ENCODE data around the gene MTMR1.
A peak's percentile ranks its signal among the peaks of the same experiment; 100 is the strongest.

MTMR1 gene

DNA sequence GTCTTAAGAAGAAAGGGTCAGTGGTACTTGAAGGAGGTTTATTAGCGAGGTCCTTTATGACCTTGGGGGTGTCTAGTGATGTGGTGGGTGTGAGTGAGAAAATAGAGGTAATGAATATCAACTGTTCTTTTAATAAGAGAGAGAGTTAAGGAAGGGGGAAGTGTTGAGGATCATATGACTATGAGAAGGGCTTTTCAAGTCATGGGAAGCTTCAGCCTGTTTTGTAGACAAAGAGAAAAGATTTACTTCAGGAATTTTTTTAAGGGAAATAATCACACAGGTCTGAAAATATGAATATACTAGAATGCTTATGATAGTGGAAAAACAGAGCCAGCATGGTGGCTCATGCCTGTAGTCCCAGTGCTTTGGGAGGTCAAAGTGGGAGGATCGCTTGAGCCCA lies 41.3 kb upstream of the MTMR1 start:
- TF ChIP-seq, protein P1, sequence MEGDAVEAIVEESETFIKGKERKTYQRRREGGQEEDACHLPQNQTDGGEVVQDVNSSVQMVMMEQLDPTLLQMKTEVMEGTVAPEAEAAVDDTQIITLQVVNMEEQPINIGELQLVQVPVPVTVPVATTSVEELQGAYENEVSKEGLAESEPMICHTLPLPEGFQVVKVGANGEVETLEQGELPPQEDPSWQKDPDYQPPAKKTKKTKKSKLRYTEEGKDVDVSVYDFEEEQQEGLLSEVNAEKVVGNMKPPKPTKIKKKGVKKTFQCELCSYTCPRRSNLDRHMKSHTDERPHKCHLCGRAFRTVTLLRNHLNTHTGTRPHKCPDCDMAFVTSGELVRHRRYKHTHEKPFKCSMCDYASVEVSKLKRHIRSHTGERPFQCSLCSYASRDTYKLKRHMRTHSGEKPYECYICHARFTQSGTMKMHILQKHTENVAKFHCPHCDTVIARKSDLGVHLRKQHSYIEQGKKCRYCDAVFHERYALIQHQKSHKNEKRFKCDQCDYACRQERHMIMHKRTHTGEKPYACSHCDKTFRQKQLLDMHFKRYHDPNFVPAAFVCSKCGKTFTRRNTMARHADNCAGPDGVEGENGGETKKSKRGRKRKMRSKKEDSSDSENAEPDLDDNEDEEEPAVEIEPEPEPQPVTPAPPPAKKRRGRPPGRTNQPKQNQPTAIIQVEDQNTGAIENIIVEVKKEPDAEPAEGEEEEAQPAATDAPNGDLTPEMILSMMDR (IDR thresholded peaks at IDR 0.05; ENCODE audit: insufficient read depth, low read depth, low read length, missing control alignments) = no peak
- H3K4me3 ChIP-seq (ENCODE audit: low read depth, low read length) = no peak overlapping the region
- no peak for DNase-seq (ENCODE audit: low read depth)

DNA sequence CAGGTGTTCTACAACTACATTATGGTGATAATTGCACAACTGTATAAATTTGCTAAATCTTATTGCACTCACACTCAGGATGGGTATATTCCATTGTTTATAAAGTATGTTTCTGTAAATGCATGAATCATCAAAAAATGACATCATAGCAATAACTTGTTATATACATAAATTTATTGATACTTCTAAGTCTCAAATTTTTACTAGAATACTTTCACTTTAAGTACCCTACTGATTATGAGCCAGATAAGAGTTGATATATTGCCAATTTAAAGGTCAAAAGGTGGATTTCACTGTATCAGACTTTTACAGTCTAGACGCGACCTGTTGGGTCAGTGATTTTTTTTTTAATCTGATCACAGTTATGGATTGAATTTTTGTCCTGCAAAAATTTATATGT lies 37.4 kb upstream of the MTMR1 start:
- TF ChIP-seq, protein P1 (IDR thresholded peaks at IDR 0.05; ENCODE audit: insufficient read depth, low read depth, low read length, missing control alignments) = no peak
- DNase-seq (ENCODE audit: low read depth) = no peak
- H3K4me3 ChIP-seq (ENCODE audit: low read depth, low read length) = no peak overlapping the region

DNA sequence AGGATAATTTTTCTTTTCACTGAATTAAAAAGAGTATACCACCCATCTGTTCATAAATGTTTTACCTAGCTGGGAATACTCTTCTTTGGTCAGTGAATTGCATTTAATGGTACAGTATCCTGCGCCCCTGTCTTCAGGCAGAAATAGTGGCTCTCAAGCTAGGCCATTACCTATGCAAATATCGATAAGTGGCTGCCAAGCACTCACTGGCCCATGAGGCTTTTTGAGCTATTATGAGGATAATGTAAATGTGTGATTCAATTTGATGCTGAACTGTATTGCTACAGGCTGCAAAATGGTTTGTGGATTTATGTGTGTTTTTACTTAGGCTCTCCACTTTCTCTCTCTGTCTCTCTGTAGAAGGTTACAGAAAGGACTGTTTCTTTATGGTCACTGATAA lies 30.1 kb upstream of the MTMR1 start:
- TF ChIP-seq, protein P1 (IDR thresholded peaks at IDR 0.05; ENCODE audit: insufficient read depth, low read depth, low read length, missing control alignments) = no peak
- no peak for DNase-seq (ENCODE audit: low read depth)
- H3K4me3 ChIP-seq (ENCODE audit: low read depth, low read length) = no peak overlapping the region

DNA sequence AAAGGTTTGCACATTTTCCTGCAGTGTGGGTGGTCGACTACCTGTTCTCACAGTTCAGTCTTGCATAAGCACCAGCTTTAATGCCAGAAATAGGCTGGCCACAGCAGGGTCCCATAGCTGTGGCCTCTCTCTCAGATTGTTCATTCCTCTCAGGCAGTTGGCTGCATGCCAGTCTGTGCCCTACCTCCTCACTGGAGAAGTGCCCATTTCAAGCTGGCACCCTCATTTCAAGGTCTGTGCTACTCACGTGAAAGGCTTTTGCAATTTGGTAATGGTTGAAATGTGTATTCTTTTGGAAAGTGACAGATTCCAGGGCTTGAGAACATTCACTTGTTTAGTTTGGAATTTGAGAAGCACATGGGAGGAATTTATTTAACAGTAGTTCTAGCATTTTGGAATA lies 28.9 kb upstream of the MTMR1 start:
- no peak overlapping the region for H3K4me3 ChIP-seq (ENCODE audit: low read depth, low read length)
- TF ChIP-seq, protein P1 (IDR thresholded peaks at IDR 0.05; ENCODE audit: insufficient read depth, low read depth, low read length, missing control alignments) = no peak
- no peak for DNase-seq (ENCODE audit: low read depth)

DNA sequence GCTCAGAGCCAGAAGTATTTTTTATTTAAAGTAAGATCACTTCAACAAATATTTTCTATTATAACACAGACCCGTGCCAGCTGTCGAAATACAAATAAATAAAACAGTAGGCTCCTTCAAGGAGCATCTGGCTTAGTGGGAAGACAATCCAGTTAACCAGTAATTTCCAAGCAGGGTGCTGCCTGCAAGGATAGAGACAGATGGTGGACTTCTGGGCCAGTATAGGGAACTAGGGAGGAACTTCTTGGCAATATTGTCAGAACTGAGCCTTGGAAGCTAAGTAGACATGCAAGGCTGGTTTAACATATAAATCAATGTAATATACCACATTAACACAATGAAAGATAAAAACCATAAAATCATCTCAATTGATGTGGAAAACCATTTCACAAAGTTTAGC lies 17.0 kb upstream of the MTMR1 start:
- TF ChIP-seq, protein P1 (IDR thresholded peaks at IDR 0.05; ENCODE audit: insufficient read depth, low read depth, low read length, missing control alignments) = no peak
- no peak for DNase-seq (ENCODE audit: low read depth)
- H3K4me3 ChIP-seq (ENCODE audit: low read depth, low read length) = no peak overlapping the region

DNA sequence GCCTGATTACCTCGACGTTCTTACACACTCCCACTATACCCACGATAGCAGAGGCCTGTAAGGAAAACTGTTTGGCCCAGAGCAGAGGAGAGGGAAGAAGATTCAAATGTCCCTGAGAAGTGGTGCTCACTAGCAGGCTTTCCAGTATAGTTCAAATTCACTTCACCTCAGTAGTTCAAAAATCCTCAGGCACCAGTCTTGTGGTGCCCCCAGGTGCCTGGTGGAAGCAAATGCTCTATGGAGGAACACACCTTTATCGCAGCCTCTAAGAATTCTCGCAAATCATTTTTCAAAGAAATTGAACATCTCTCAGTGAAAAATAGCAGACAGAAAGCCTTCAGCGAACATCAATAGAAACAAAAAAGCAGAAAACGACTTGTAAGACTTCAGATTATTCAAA lies 12.2 kb upstream of the MTMR1 start:
- no peak overlapping the region for H3K4me3 ChIP-seq (ENCODE audit: low read depth, low read length)
- TF ChIP-seq, protein P1 (IDR thresholded peaks at IDR 0.05; ENCODE audit: insufficient read depth, low read depth, low read length, missing control alignments) = peak; percentile 16
- no peak for DNase-seq (ENCODE audit: low read depth)

DNA sequence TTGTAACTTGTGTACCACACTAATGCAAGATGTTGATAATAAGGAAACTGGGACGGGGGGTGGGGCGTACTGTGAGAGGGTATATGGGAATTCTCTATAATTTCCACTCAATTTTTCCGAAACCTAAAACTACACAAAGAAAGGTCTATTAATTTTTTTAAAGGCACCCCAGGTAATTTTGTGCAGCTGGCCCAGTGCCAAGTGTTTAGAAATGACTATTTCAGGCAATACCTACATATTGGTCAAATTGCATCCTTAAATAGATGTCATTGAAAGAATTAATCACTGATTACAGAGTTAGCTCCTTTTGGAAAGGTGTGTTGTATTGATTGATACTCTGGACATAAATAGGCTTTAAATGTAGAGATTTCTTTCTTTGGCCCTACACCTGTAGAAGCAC lies 10.1 kb upstream of the MTMR1 start:
- DNase-seq (ENCODE audit: low read depth) = no peak
- TF ChIP-seq, protein P1 (IDR thresholded peaks at IDR 0.05; ENCODE audit: insufficient read depth, low read depth, low read length, missing control alignments) = no peak

More for the DNA sequence above, 10.1 kb upstream of the MTMR1 start:
- H3K4me3 ChIP-seq (ENCODE audit: low read depth, low read length) = no peak overlapping the region

Measured in GM12865 (cell line).